Stimulated activated CD4-positive, alpha-beta T cell treated with anti-CD3 and anti-CD28 coated beads, Interleukin-15, amount 100 ng/mL, for 48 hours (primary cell): ENCODE data around the gene PHF1.

Source experiments
- DNase-seq, 2 donors: peaks; one replicate each; pipeline ENCODE4 v3.0.0-alpha.2; 2020; ENCODE audit warnings: low read depth in 2 of 2

Gene PHF1

DNA sequence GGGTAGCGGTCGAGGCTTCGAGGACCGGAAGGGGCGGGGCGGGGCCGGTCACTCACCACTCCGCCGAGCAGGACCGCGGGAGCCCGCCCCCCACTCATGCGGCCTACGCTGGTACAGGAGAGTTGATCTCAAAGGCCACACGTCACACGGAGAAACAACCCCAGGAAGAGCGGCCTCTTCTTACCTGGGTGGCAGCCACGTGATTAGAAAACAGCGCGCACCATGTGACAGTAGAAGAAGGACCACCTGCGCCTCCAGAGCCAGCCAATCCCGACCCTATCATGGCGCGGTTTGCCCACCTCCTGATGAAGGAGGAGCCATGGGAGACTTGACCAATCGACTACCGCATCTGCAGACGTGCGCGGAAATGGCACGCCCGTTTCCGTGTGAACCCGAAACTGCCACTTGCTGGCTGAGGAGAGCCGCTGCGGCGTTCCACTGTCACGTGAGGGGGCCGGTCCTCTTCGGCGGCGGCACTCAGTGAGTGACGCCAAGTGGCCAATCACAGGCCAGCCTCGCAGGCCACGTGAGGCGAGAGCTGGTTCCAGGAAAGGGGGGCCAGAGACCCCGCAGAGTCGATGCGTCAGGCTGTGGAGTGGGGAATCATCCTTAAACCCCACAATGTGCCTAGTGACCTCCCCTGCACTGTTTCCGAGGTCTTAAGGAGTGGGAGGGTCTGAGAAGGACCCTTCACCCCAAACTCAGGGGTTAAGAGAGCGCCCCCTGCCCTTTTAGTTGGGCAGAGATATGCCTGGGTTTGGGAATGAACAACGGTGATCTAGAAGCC lies 7.3 kb downstream of the PHF1 start, which contains the start of gene CUTA:
CUTA (minus strand) TSS at position 205 of the 787 bp plus-strand sequence; CDS start at position 98, 107 bp downstream.
- peak; percentile 99 for DNase-seq

DNA sequence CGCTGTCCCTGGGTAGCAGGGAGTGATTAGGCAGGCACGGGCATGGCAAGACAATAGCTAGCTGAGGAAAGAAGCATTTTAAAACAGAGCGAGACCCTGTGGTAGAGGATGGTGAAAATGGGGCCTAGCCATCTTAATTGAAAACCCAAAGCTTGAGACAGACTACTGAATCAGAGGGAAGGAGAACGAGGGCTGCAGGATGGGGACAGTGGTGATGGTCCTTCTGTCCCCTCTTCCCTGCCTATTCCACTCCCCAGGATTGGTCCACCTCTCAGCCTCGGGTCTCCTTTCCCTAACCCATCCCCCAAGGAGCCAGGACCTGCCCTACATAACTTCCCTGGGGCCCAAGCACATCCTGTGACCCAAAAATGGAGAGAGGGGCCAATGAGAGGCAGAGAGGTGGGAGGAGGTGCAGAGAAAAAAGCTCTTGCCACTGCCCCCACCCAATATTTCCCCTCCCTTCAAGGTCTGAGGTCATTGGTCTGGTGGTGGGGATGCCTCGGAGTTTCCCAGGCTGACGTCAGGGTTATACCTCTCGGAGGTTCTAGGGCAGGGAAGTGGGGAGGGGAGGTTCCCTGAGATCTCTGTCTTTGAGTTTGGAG lies 8.0 kb downstream of the PHF1 start:
- DNase-seq: peak in 1 of 2 donors; percentile 47

- no peak for DNase-seq
These were observed 9.0 kb downstream of the PHF1 start, which contains the start of gene SYNGAP1 for GRCh38 chr6:33419580-33420490. SYNGAP1 (plus strand) TSS chr6:33420065; CDS start chr6:33420265, 200 bp downstream.

- DNase-seq: no peak
These were observed 9.9 kb downstream of the PHF1 start for GRCh38 chr6:33420491-33421343.

DNA sequence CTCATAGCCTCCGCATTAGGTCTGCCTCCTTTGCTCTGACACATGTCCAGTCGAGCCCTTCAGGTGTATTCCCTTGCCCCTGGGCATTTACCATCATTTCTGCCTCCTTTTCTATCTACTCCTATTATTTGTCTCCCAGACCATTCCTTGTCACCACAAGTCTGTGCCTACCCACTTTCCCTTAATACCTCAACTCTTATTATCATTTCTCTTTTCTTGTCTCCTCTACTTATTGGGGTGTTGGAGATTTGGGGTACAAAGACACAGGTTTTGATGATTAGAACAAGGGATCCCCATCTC lies 10.5 kb downstream of the PHF1 start:
- DNase-seq: no peak

DNA sequence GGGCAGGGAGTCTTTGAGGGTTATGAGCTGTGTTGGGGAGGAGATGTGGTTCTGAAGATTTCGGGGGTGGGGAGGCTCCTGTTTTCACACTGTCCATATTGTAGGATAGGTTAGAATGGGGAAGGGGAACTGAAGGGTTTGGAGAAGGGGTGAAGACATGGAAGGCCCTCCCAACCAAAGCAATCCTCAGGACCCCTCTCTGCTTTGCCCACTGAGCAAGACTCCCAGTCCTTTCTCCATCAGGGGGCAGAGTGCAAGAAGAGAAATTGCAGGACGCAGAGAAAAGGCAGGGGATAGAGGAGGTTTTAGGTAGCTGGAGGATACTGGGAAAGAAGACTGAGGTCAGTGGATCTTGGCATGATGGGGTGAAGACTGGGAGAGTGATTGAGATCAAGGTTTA lies 13.0 kb downstream of the PHF1 start:
- no peak for DNase-seq

GRCh38 chr6:33424855-33425667 lies 14.2 kb downstream of the PHF1 start:
- DNase-seq: no peak

GRCh38 chr6:33425668-33426577 lies 15.1 kb downstream of the PHF1 start:
- DNase-seq: peak; percentile 73 to 80

GRCh38 chr6:33426590-33427511 lies 16.0 kb downstream of the PHF1 start:
- no peak for DNase-seq

GRCh38 chr6:33427585-33428223 lies 16.9 kb downstream of the PHF1 start:
- no peak for DNase-seq

DNA sequence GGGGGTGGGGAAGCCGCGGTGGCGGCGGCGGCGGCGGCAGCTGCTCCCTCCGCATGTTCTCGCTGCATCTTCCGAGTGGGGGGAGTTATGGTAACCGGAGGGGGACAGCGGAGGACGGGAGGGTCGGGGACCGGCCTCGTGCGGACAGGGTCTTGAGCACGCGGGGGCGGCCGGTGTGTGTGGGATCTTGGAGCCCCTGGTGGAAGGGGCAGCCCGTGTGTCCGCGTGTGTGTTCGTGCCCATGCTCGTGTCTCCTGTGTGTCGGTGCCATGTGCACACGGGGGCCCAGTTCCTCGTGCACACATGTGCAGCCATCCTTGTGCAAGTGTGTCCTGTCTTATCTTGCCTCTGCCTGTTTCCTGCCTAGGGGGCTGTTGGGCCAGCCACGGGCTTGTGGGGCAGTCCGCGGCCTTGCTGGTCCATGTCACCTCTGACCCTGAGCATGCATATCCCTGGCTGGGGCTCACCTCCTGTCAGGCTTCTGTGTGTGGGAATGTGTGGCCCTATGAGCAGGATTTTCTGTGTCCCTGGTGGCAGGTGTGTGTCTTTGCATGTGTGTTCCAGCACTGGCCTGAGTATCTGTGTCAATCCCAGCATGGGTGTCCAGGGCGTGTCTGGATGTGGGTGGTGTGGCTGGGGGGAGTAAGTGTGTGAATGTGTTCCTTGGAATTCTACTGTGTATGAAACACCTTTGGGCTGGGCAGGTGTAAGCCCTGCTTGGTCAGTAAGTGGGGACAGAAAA lies 17.6 kb downstream of the PHF1 start:
- no peak for DNase-seq

DNA sequence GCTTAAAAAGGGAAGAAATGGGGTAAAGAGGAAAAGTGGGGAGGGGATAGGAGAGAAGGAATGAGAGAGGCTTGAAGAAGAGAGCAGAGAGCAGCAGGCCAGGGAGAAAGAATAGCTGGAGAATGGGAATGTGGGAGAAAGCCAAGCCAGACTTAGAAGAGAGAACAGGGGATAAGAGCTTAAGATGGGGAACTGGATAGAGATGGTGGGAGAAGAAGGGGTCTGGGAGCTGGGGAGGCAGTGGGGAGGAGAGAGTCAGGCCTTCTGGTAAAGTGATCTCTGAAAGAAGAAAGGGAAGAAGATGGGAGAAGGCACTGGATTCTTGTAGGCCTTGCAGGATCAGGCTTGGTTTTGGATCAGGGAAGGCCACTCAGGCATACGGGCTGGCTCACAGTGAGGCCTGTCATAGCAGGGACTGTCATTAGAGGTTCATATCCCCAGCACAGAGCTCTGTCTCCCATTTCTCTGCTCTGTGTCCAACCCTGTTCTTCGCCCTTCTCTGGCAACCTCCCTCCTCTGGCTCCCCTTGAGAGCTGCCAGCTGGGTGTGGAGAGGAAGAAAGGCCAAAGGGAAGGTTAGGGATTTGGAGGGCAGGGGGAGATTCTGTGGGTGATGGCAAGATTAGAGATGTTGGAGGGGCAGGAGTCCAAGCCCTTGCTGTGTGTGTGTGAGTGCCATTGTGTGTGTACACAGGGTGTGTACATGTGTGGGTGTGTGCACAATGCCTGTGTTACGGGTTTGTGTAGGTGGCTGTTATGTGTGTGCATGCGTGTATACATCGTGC lies 18.3 kb downstream of the PHF1 start:
- DNase-seq: no peak

DNA sequence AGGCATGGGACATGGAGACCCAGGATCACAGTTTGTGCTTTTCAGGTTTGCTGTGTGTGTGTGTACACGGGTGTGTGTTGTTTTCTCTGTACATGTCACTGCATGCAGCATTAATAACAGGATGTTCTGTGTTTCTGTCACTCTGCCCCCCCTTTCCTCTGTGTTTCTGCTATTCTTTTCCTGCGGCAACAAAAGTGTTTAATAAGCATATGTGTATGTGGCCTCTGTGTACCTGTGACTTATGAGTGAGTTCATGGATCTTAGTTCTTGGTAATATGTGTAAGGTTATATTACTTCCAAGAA lies 18.9 kb downstream of the PHF1 start:
- DNase-seq: no peak

- DNase-seq: no peak
These were observed 19.5 kb downstream of the PHF1 start for GRCh38 chr6:33430334-33430733.

- DNase-seq: peak; percentile 62 to 79
These were observed 20.4 kb downstream of the PHF1 start for GRCh38 chr6:33430991-33431879.
